Measurements from ENCODE around the gene MUC5AC.

The MUC5AC gene

GRCh38 chr11:1234054-1234720 is 76.4 kb downstream of the MUC5AC start:
- no peak for TF ChIP-seq CTCF (IDR thresholded peaks at IDR 0.05; ENCODE audit: borderline replicate concordance, insufficient read depth, low read depth, low read length)
- H3K4me3 ChIP-seq (ENCODE audit: low read depth, low read length) = no peak overlapping the region

GRCh38 chr11:1234771-1235305 is 77.1 kb downstream of the MUC5AC start:
- H3K4me3 ChIP-seq (ENCODE audit: low read depth, low read length) = no peak overlapping the region
- TF ChIP-seq CTCF (IDR thresholded peaks at IDR 0.05; ENCODE audit: borderline replicate concordance, insufficient read depth, low read depth, low read length) = no peak

GRCh38 chr11:1235306-1235900 is 77.7 kb downstream of the MUC5AC start:
- TF ChIP-seq CTCF (IDR thresholded peaks at IDR 0.05; ENCODE audit: borderline replicate concordance, insufficient read depth, low read depth, low read length) = no peak
- no peak overlapping the region for H3K4me3 ChIP-seq (ENCODE audit: low read depth, low read length)

- no peak for TF ChIP-seq CTCF (IDR thresholded peaks at IDR 0.05; ENCODE audit: borderline replicate concordance, insufficient read depth, low read depth, low read length)
- H3K4me3 ChIP-seq (ENCODE audit: low read depth, low read length) = no peak overlapping the region
Observed at GRCh38 chr11:1235901-1236315, 78.2 kb downstream of the MUC5AC start.

GRCh38 chr11:1236316-1237127 is 78.8 kb downstream of the MUC5AC start:
- no peak for TF ChIP-seq CTCF (IDR thresholded peaks at IDR 0.05; ENCODE audit: borderline replicate concordance, insufficient read depth, low read depth, low read length)
- H3K4me3 ChIP-seq (ENCODE audit: low read depth, low read length) = no peak overlapping the region

GRCh38 chr11:1237128-1237580 is 79.4 kb downstream of the MUC5AC start:
- no peak for TF ChIP-seq CTCF (IDR thresholded peaks at IDR 0.05; ENCODE audit: borderline replicate concordance, insufficient read depth, low read depth, low read length)
- H3K4me3 ChIP-seq (ENCODE audit: low read depth, low read length) = no peak overlapping the region

Measured in GM12875 (cell line).